GM21619 (cell line): ENCODE results near the gene NEU1.
"Not testable (repeated sequence)": the region's sequence is repeated elsewhere in the genome, so short reads cannot be mapped to it uniquely, and the experiment has no call there.

Experiments
- ATAC-seq: cut with Tn5 transposase; IDR thresholded peaks from one replicate; pipeline ENCODE4 v1.9.1; 2021; ENCODE audit not compliant: unreplicated experiment

The NEU1 gene

DNA sequence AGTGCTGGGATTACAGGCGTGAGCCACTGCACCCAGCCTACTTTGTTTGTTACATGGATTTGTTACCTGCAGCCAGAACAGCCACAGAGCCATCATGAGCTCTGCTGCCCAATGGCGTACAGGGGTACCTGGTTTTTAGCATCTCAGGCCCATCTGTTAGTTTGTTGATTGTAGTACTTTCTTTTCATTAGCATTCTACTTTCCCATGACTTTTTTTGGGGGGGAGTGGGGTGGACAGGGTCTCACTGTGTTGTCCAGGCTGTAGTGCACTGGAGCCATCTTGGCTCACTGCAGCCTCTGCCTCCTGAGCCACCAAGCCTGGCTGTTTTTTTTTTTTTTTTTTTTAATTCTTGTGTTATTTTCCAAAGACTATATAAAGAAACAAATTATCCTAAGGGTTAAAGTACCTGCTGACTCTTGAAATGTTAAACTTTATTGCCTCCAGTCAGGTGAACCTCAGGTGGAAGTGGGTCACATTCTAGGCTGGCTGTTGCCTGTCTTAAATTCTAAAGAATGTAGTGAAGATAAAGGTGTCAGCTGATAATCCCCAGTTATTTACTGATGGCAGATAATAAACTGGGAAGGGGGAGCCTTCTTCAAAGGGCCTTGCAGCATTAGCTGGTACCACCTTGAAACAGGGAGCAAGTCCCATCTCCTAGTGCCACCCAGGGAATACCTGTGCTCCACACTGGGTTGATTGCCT is 15.2 kb downstream of the NEU1 start:
- ATAC-seq = no peak

DNA sequence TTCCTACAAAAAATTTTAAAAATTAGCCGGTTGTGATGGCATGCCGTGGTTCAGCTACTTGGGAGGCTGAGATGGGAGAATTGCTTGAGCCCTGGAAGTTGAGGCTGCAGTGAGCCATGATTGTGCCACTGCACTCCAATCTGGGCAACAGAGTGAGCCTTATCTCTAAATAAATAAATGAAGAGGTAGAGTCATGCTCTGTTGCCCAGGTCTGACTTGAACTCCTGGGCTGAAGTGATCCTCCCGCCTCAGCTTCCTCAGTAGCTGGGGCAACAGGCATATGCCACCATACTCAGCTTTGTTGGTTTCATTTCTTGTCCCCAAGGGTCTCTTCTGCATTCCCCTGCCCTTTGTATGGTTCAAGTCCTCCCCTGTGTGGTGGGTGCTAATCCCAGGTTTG is 18.1 kb downstream of the NEU1 start:
- no peak for ATAC-seq

DNA sequence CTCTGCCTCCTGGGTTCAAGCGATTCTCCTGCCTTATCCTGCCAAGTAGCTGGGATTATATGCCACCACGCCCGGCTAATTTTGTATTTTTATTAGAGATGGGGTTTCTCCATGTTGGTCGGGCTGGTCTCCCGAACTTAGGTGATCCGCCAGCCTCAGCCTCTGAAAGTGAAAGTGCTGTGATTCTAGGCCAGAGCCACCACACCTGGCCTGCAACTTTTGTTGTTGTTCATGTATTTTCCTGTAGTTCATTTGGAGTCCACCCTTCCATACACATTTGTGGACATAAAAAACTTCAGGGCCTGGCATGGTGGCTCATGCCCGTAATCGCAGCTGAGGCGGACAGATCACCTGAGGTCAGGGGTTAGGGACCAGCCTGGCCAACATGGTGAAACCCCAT is 20.6 kb downstream of the NEU1 start:
- no peak for ATAC-seq

DNA sequence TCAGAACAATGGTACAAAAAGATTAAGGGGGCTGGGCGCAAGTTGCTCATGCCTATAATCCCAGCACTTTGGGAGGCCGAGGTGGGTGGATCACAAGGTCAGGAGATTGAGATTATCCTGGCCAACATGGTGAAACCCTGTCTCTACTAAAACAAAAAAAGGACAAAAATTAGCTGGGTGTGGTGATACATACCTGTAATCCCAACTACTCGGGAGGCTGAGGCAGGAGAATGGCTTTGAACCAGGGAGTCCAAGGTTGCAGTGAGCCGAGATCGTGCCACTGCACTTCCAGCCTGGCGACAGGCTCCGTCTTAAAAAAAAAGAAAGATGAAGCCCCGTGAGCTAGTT is 22.9 kb downstream of the NEU1 start:
- ATAC-seq = not testable (repeated sequence)

DNA sequence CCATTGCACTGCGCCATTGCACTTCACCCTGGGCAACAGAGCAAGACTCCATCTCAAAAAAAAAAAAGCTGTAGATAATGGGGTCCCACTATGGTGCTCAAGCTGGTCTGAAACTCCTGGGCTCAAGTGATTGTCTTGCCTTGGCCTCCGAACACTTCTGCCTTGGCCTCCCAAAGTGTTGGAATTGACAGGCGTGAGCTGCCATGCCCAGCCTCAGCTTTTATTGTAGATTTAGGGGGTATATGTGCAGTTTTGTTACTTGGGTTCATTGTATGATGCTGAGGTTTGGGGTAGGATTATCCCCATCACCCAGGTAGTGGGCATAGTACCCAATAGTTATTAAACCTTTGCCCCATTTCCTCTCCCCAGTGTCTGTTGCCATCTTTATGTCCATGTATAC is 23.7 kb downstream of the NEU1 start:
- ATAC-seq = no peak

DNA sequence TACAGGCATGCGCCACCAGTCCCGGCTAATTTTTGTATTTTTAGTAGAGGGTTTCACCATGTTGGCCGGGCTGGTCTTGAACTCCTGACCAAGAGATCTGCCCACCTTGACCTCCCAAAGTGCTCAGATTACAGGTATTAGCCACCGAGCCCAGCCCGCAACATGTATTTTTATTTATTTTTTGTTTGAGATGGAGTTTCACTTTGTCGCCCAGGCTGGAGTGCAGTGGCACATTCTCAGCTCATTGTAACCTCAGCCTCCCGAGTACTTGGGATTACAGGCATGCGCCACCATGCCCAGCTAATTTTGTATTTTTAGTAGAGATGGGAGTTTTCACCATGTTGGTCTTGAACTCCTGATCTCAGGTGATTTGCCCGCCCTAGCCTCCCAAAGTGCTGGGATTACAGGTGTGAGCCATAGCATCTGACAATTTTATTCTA is 24.5 kb downstream of the NEU1 start:
- not testable (repeated sequence) for ATAC-seq

DNA sequence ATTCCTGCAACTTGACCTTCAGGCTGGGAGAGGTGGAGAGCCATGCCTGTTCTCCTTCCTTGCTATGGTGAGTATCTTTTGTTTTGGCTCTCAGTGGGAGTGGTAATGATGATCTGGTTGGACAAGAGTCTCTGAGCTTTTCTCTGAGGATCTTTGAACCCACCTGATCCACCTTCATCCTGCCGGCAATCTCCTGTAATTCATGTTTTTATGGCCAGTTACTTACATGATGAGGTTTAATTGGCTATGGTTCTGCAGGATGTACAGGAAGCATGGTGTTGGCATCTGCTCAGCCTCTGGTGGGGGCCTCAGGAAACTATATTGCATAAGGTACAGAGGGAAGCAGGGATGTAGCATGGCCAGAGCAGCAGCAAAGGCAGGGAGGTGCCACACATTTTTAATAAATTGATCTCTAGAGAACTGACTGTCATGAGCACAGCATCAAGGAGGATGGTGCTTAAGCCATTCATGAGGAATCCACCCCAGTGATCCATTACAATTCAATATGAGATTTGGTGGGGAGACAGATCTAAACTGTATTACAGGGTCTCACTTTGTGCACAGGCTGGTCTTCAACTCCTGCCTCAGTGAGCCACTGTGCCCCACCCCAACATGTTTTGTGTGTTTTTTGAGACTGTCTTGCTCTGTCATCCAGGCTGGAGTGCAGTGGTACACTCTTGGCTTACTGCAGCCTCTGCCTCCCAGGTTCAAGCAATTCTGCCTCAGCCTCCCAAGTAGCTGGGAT is 25.1 kb downstream of the NEU1 start:
- ATAC-seq = no peak

DNA sequence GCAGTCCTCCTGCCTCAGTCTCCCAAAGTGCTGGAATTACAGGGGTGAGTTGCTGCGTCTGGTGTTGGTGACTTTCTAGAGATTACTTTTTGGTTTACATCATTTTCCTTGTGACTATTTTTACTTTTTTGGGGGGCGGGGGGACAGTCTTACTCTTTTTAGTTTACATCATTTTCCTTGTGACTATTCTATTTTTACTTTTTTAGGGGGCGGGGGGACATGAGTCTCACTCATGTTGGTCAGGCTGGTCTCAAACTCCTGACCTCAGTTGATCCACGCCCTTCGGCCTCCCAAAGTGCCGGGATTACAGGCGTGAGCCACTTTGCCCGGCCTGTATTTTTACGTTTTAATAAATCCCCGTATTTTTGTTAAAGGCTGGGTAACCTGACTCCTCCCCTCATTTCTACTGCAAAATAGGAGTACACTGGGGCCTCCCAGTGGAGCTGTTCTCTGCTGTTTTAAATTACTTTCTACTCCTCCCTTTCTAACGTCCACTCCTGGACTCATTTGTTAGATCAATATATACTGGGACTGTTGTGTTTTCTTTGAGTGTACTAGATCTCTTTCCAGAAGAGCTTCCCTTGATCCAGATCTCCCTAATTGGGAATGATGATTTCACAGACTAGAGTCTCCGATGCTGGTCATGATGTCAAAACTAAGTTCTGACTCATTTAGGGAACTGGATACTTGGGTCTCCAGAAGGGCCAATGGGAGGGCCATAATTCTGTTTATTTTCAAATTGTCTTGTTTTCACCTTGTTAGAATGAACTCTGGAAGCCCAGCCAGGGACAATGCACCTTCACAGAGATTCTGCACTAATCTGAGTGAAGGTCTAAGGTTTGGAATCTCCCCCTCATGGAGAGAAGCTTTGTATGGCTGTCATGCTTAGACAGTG is 25.9 kb downstream of the NEU1 start:
- ATAC-seq = no peak

DNA sequence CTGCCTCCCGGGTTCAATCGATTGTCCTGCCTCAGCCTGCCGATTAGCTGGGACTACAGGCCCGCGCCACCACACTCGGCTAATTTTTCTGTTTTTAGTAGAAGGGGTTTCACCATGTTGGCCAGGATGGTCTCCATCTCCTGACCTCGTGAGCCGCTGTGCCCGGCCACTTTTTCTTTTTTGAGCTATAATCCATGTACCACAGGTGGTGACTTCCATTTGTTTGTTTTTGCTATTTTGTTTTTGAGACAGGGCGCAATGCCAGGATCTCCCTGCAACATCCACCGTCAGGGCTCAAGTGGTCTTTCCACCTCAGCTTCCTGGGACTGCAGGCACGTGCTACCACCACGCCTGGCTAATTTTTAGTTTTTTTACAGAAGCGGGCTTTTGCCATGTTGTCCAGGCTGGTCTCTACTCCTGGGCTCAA is 26.6 kb downstream of the NEU1 start:
- no peak for ATAC-seq

DNA sequence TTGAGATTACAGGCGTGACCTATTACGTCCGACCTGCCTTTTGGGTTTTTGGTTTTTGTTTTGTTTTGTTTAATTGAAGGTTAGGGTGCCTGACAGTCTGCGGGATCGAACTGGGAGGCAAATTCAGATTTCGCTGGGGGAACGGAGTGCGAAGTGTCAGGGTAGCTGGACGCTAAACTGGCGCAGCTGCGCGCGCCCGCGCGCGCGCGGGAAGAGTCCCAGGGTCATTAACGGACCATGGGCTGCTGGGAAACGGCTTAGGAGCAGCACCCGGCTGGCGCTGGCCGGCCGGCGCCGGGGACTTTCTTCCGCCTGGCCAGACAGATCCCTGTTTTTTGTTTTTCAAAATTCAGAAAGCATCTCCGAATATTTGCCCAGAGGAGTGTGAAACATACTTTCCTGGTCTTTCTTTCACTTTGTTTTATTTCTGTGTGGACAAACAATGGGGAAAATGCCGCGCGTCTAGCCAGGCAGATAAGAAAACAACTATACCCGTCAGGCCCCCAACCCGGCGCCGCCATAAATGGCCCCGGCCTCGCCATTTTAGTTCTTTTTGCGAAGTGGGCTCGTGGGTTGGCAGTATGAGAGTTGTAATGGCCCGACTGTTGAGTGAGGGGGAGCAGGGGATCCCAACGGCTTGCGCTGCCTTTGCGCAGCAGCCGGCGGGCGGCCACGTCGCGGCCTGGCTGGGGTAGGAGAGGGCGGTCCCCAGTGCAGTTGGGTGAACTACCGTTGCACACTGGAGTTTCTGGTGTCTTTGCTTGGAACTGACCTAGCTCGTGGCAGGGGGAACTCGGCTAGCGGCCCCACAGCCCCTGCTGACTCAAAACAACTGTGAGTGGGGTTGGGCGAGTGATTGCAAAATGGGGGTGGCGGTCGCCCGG is 28.0 kb downstream of the NEU1 start:
- peak; percentile 34 for ATAC-seq

DNA sequence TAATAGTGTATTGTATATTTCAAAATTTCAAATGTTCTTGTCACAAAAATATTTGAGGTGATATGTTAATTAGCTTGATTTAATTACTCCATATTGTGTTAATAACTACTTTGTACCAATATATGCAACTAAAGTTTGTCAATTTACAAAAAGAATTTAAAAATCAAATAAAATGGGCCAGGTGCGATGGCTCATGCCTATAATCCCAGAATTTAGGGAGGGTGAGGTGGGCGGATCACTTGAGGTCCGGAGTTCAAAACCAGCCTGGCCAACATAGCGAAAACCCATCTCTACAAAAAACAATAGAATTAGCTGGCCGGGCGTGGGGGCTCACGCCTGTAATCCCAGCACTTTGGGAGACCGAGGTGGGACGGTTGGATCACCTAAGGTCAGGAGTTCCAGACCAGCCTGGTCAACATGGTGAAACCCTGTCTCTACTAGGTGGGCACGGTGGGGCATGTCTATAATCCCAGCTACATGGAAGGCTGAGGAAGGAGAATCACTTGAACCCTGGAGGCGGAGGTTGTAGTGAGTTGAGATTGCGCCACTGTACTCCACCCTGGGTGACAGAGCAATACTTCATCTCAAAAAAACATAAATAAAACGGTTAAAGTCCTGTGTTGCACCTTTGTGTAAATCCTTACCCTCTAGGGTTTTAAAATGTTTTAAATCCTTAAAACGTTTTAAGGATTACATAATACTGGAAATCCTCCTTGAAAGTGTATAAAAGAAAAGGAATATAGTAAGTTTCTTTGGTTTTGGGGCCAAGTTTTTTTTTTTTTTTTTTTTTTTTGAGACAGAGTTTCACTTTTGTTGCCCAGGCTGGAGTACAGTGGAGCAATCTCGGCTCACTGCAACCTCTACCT is 31.0 kb downstream of the NEU1 start:
- no peak for ATAC-seq

DNA sequence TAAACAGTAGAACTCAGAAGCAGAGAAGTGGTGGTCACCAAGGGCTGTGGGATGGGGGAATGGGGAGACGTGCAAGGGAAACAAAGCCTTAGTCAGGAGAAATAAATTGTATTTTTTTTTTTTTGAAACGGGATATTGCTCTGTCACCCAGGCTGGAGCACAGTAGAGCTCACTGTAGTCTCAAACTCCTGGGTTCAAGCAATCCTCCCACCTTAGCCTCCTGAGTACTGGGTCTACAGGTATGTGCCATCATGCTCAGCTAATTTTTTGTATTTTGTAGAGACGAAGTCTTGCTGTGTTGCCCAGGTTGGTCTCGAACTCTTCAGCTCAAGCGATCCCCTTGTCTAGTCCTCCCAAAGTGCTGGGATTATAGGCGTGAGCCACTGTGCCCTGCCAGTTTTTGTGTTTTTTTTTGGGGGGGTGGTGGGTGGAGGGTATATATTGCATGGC is 31.7 kb downstream of the NEU1 start:
- ATAC-seq = no peak

DNA sequence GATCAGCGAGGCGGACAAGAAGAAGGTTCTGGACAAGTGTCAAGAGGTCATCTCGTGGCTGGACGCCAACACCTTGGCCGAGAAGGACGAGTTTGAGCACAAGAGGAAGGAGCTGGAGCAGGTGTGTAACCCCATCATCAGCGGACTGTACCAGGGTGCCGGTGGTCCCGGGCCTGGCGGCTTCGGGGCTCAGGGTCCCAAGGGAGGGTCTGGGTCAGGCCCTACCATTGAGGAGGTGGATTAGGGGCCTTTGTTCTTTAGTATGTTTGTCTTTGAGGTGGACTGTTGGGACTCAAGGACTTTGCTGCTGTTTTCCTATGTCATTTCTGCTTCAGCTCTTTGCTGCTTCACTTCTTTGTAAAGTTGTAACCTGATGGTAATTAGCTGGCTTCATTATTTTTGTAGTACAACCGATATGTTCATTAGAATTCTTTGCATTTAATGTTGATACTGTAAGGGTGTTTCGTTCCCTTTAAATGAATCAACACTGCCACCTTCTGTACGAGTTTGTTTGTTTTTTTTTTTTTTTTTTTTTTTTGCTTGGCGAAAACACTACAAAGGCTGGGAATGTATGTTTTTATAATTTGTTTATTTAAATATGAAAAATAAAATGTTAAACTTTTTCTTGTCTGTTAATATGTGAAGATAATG is 32.9 kb downstream of the NEU1 start:
- no peak for ATAC-seq

DNA sequence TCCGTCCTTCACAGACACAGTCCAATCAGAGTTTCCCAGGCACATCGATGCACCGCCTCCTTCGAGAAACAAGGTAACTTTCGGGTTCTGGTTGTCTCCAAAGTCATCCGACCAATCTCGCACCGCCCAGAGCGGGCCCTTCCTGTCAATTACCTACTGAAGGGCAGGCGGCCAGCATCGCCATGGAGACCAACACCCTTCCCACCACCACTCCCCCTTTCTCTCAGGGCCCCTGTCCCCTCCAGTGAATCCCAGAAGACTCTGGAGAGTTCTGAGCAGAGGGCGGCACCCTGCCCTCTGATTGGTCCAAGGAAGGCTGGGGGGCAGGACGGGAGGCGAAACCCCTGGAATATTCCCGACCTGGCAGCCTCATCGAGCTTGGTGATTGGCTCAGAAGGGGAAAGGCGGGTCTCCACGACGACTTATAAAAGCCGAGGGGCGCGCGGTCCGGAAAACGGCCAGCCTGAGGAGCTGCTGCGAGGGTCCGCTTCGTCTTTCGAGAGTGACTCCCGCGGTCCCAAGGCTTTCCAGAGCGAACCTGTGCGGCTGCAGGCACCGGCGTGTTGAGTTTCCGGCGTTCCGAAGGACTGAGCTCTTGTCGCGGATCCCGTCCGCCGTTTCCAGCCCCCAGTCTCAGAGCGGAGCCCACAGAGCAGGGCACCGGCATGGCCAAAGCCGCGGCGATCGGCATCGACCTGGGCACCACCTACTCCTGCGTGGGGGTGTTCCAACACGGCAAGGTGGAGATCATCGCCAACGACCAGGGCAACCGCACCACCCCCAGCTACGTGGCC is 35.1 kb downstream of the NEU1 start, which contains the start of gene HSPA1B:
Gene HSPA1B (plus strand): TSS at position 453 of the 794 bp plus-strand sequence. CDS start 213 bp downstream, at position 666.
- ATAC-seq = peak; percentile 50

DNA sequence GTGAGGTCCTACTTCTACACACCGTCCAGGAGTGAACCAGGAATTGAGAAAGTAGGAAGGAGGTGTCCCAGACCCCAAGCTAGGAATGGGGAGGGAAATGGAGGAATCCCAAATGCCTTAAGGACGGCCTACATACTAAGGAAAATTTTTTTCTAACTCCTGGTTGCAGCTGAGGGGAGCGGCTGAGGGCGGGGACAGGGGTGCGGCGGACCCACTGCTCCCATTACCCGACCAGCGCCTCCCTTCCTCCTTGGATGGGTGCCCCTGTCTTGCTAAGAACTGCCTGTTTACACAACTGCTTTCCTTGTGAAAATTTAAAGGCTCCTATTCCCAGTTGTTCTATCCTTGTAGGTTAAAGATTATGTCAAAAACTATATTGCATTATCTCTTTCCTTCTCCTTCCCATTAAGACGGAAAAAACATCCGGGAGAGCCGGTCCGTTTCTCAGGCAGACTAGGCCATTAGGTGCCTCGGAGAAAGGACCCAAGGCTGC is 35.8 kb downstream of the NEU1 start:
- ATAC-seq = no peak

DNA sequence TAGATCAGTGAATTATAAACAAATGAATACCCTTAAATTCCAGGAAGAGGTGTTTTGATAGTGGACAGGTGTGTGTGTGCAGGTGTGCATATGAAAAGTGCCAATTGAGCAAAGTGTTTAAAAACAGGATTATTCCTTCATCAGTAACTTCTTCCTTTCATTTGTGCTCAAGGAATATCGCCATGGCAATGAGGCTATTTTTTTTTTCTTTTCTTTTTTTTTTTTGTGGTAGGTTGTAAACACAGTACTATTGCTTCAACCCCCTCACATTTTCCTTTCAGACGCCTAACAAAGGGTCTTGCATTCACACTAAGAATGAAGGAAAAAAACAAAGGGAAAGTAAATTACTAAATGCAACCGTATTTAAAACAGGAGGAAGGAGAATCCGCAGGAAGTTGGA is 37.1 kb downstream of the NEU1 start:
- no peak for ATAC-seq

DNA sequence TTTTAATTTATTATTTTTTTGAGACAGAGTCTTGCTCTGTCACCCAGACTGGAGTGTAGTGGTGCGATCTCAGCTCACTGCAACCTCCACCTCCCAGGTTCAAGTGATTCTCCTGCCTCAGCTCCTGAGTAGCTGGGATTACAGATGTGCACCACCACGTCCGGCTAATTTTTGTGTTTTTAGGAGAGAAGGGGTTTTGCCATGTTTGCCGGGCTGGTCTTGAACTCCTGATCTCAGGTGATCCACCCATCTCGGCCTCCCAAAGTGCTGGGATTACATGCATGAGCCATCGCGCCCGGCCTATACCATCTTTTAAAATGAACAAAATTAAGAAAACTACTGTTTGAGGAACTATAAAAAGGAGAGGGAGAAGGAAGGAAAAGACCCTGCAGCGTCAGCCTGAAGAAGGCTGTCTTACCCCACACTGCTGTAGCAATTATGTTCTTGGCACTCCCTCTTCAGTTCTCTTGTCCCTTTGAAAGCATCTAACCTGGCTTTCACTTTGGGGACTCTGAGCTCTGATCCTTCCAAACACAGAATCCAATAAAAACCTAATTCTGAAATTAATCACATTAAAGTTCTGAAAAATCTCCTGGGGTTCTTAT is 38.9 kb downstream of the NEU1 start:
- not testable (repeated sequence) for ATAC-seq
